ENCODE data around the gene PLRG1. TPM values are rescaled to one million over a fixed set of nuclear protein-coding genes. Genes with fewer than 3 reads are reported as not detected.
A peak's percentile ranks its signal among the peaks of the same experiment; 100 is the strongest.

The PLRG1 gene
- total RNA-seq, 3 donors from 2014 or later: 58.1 to 69.4 (median 63.1) TPM

GRCh38 chr4:154591890-154592289 lies 41.7 kb upstream of the PLRG1 start:
- Histone ChIP-seq H3K4me3 (no peak overlapping the region), H3K4me1 (ENCODE audit: low read depth) (peaks cover 9% of the 10 kb centered on the region), H3K9me3 (no peaks in the 10 kb centered on the region), H3K36me3 (ENCODE audit: low read depth) (no peaks in the 10 kb centered on the region)
- ATAC-seq (no peak), DNase-seq (no peak)
- intact Hi-C loops (cut with DNase I, micrococcal nuclease): no loop called here
- no peak for TF ChIP-seq CTCF (IDR thresholded peaks at IDR 0.05)

GRCh38 chr4:154590329-154591006 lies 40.3 kb upstream of the PLRG1 start, which contains the start of gene FGA:
FGA (minus strand) TSS chr4:154590742; CDS start chr4:154590687, 55 bp downstream.
- peak in 1 of 3 donors; percentile 32 for DNase-seq
- peak; percentile 99 for ATAC-seq
- TF ChIP-seq CTCF (IDR thresholded peaks at IDR 0.05): no peak
- intact Hi-C loops (cut with DNase I, micrococcal nuclease): no loop called here
- peaks cover 9% of the 10 kb centered on the region for H3K4me1 ChIP-seq (ENCODE audit: low read depth)
- H3K36me3 ChIP-seq (ENCODE audit: low read depth): no peaks in the 10 kb centered on the region
- no peaks in the 10 kb centered on the region for H3K9me3 ChIP-seq
- H3K4me3 ChIP-seq: no peak within 1 kb of the TSS

- no peak for TF ChIP-seq CTCF (IDR thresholded peaks at IDR 0.05)
- Histone ChIP-seq H3K4me3 (no peak overlapping the region), H3K4me1 (ENCODE audit: low read depth) (peaks cover 9% of the 10 kb centered on the region), H3K9me3 (no peaks in the 10 kb centered on the region), H3K36me3 (ENCODE audit: low read depth) (no peaks in the 10 kb centered on the region)
- no peak for ATAC-seq
- intact Hi-C loops (cut with DNase I, micrococcal nuclease): no loop called here
- no peak for DNase-seq
Observed at GRCh38 chr4:154589296-154590197, 39.3 kb upstream of the PLRG1 start.

GRCh38 chr4:154588198-154588597 lies 38.0 kb upstream of the PLRG1 start:
- TF ChIP-seq CTCF (IDR thresholded peaks at IDR 0.05): no peak
- Histone ChIP-seq H3K4me1 (ENCODE audit: low read depth) (peaks cover 9% of the 10 kb centered on the region), H3K4me3 (no peak overlapping the region), H3K9me3 (no peaks in the 10 kb centered on the region), H3K36me3 (ENCODE audit: low read depth) (no peaks in the 10 kb centered on the region)
- ATAC-seq (no peak), DNase-seq (no peak)
- intact Hi-C loops (cut with DNase I, micrococcal nuclease): no loop called here

GRCh38 chr4:154586296-154587033 lies 36.3 kb upstream of the PLRG1 start:
- Histone ChIP-seq H3K36me3 (ENCODE audit: low read depth) (no peaks in the 10 kb centered on the region), H3K4me3 (no peak overlapping the region), H3K4me1 (ENCODE audit: low read depth) (peaks cover 9% of the 10 kb centered on the region), H3K9me3 (no peaks in the 10 kb centered on the region)
- intact Hi-C loops (cut with DNase I, micrococcal nuclease): no loop called here
- no peak for TF ChIP-seq CTCF (IDR thresholded peaks at IDR 0.05)
- DNase-seq: no peak
- ATAC-seq: no peak

Data from mucosa of descending colon (tissue), 3 donors.